Measurements from ENCODE around the gene IRGC.

Gene IRGC

GRCh38 chr19:43726736-43727592, 11.1 kb downstream of the IRGC start:
- no peak for DNase-seq

GRCh38 chr19:43727593-43727853, 11.6 kb downstream of the IRGC start:
- DNase-seq: no peak

GRCh38 chr19:43729919-43730318, 14.0 kb downstream of the IRGC start:
- no peak for DNase-seq

- DNase-seq: no peak
Measured at GRCh38 chr19:43731346-43731745, 15.5 kb downstream of the IRGC start.

- no peak for DNase-seq
Measured at GRCh38 chr19:43731846-43732245, 16.0 kb downstream of the IRGC start.

GRCh38 chr19:43735013-43735412, 19.1 kb downstream of the IRGC start:
- no peak for DNase-seq

- no peak for DNase-seq
Measured at GRCh38 chr19:43735957-43736356, 20.1 kb downstream of the IRGC start.

- DNase-seq: no peak
Measured at GRCh38 chr19:43738780-43739211, 22.9 kb downstream of the IRGC start.

- DNase-seq: no peak
Measured at GRCh38 chr19:43739439-43740235, 23.8 kb downstream of the IRGC start.

- DNase-seq: no peak
Measured at GRCh38 chr19:43741075-43741825, 25.4 kb downstream of the IRGC start.

GRCh38 chr19:43743059-43743458, 27.2 kb downstream of the IRGC start:
- no peak for DNase-seq

- no peak for DNase-seq
Measured at GRCh38 chr19:43747557-43748204, 31.8 kb downstream of the IRGC start.

GRCh38 chr19:43748205-43748594, 32.3 kb downstream of the IRGC start:
- DNase-seq: no peak

- no peak for DNase-seq
Measured at GRCh38 chr19:43748685-43749084, 32.8 kb downstream of the IRGC start.

- no peak for DNase-seq
Measured at GRCh38 chr19:43749152-43749551, 33.3 kb downstream of the IRGC start.

- DNase-seq: no peak
Measured at GRCh38 chr19:43749898-43750297, 34.0 kb downstream of the IRGC start.

- DNase-seq: no peak
Measured at GRCh38 chr19:43751466-43752220, 35.8 kb downstream of the IRGC start.

GRCh38 chr19:43752287-43752875, 36.5 kb downstream of the IRGC start:
- no peak for DNase-seq

- DNase-seq: no peak
Measured at GRCh38 chr19:43754253-43754502, 38.3 kb downstream of the IRGC start.

GRCh38 chr19:43754503-43755255, 38.8 kb downstream of the IRGC start, which contains the start of gene SMG9:
TSS of gene SMG9 (minus strand) at chr19:43754962. CDS start at chr19:43750741, 4,221 bp downstream.
- DNase-seq: peak; percentile 76

GRCh38 chr19:43755256-43755801, 39.5 kb downstream of the IRGC start:
- peak; percentile 67 for DNase-seq
